Measurements from ENCODE around the gene GTF3C5.
"Not testable (repeated sequence)": the region's sequence is repeated elsewhere in the genome, so short reads cannot be mapped to it uniquely, and the experiment has no call there.

Gene GTF3C5

GRCh38 chr9:133030317-133031129, at the start of gene GTF3C5:
Gene GTF3C5 (plus strand): TSS chr9:133030997. CDS start chr9:133031012, 15 bp downstream.
- DNase-seq (ENCODE audit: low read depth), result peak; percentile 98

GRCh38 chr9:132982458-132982857, 48.3 kb upstream of the GTF3C5 start:
- no peak for DNase-seq (ENCODE audit: low read depth)

- DNase-seq (ENCODE audit: low read depth), result no peak
These were observed 47.2 kb upstream of the GTF3C5 start for GRCh38 chr9:132983491-132984201.

GRCh38 chr9:132984202-132985070, 46.4 kb upstream of the GTF3C5 start:
- no peak for DNase-seq (ENCODE audit: low read depth)

GRCh38 chr9:132985071-132985350, 45.8 kb upstream of the GTF3C5 start:
- DNase-seq (ENCODE audit: low read depth), result no peak

- no peak for DNase-seq (ENCODE audit: low read depth)
These were observed 45.3 kb upstream of the GTF3C5 start for GRCh38 chr9:132985489-132985888.

GRCh38 chr9:132986114-132986513, 44.7 kb upstream of the GTF3C5 start:
- no peak for DNase-seq (ENCODE audit: low read depth)

GRCh38 chr9:132986640-132987620, 43.9 kb upstream of the GTF3C5 start:
- DNase-seq (ENCODE audit: low read depth), result no peak

- no peak for DNase-seq (ENCODE audit: low read depth)
These were observed 42.4 kb upstream of the GTF3C5 start for GRCh38 chr9:132988244-132989013.

GRCh38 chr9:132989014-132989310, 41.8 kb upstream of the GTF3C5 start:
- DNase-seq (ENCODE audit: low read depth), result no peak

- DNase-seq (ENCODE audit: low read depth), result no peak
These were observed 41.3 kb upstream of the GTF3C5 start for GRCh38 chr9:132989414-132989996.

- DNase-seq (ENCODE audit: low read depth), result not testable (repeated sequence)
These were observed 40.7 kb upstream of the GTF3C5 start for GRCh38 chr9:132989998-132990557.

- DNase-seq (ENCODE audit: low read depth), result no peak
These were observed 40.0 kb upstream of the GTF3C5 start for GRCh38 chr9:132990781-132991180.

- DNase-seq (ENCODE audit: low read depth), result no peak
These were observed 39.2 kb upstream of the GTF3C5 start for GRCh38 chr9:132991351-132992300.

- no peak for DNase-seq (ENCODE audit: low read depth)
These were observed 37.3 kb upstream of the GTF3C5 start for GRCh38 chr9:132993511-132993939.

GRCh38 chr9:132994410-132995120, 36.2 kb upstream of the GTF3C5 start:
- DNase-seq (ENCODE audit: low read depth), result no peak

- DNase-seq (ENCODE audit: low read depth), result no peak
These were observed 35.7 kb upstream of the GTF3C5 start for GRCh38 chr9:132995121-132995420.

GRCh38 chr9:132995879-132996278, 34.9 kb upstream of the GTF3C5 start:
- DNase-seq (ENCODE audit: low read depth), result no peak
